Measurements from ENCODE around the gene ORAI3. TPM values are rescaled to one million over a fixed set of nuclear protein-coding genes. Genes with fewer than 3 reads are reported as not detected.

The ORAI3 gene
- polyA plus RNA-seq, 2 of the 4 experiments (the other 2 are of a cell fraction) = 10.5 to 14.1 TPM

DNA sequence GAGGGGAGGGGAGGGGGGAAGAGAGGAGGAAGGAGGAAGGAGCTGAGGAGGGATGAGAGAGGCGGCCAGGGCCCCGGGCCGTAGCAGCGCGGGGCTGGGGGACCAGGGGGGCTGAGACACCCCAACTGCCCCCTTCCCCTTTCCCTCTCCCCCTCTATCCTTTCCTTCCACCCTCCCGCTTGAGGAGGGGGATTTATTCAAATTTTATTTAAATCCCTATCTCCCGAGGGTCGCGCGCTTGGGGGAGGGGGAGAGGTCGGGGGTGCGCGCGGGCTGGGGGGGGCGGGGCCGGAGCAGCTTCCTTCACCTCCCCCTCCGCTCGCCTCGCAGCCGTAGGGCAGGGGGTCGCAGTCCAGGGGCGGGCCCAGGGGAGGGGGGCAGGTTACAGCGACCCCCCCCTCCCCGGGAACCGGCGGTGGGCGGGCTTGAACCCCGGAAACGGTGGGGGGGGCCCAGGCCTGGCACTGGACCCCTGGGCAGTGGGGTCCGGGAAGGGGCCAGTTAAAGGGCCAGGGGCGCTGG, 25.3 kb upstream of the ORAI3 start, which contains the start of gene FBXL19:
TSS of gene FBXL19 (plus strand) at position 19 of the 522 bp plus-strand sequence. CDS start 2,183 bp downstream, outside the sequence.
- peaks cover 15% of the 10 kb centered on the region; the same call in 2 of the 3 replicates for H3K4me1 ChIP-seq
- CTCF ChIA-PET = no interaction called here
- no peak for FAIRE-seq
- ATAC-seq = no peak
- no peaks in the 10 kb centered on the region for H3K9me3 ChIP-seq
- peak within 1 kb of the TSS; percentile 97 for H3K4me2 ChIP-seq
- peak within 1 kb of the TSS; percentile 87 for H3K4me3 ChIP-seq
- peak within 1 kb of the TSS; percentile 99 for H3K27ac ChIP-seq
- TF ChIP-seq HOXA7 (CRISPR knock-in tag; IDR thresholded peaks at IDR 0.05) (no peak), MAX (IDR thresholded peaks at IDR 0.05) (no peak), BHLHE40 (IDR thresholded peaks at IDR 0.05; ENCODE audit: low read depth, low read length) (no peak), CBX2 (IDR thresholded peaks at IDR 0.05; ENCODE audit: borderline replicate concordance, low read depth) (no peak), TFCP2L1 (CRISPR knock-in tag; IDR thresholded peaks at IDR 0.05) (no peak), POLR2A (IDR thresholded peaks at IDR 0.05; ENCODE audit: low read length) (peak; percentile 50)
- 2% methylated on average over 6 of the region's 31 CpGs for WGBS (ENCODE audit: missing lambda C conversion rate)
- POLR2A ChIA-PET = interaction anchor here (0.6 to 1.0 kb wide), 3 partner anchors 17 to 145 kb away, joined by 3 read pairs; no protein-coding TSS in a partner anchor
- no peak for DNase-seq (ENCODE audit: low read depth in 1 of 2, low spot score in 1 of 2)

DNA sequence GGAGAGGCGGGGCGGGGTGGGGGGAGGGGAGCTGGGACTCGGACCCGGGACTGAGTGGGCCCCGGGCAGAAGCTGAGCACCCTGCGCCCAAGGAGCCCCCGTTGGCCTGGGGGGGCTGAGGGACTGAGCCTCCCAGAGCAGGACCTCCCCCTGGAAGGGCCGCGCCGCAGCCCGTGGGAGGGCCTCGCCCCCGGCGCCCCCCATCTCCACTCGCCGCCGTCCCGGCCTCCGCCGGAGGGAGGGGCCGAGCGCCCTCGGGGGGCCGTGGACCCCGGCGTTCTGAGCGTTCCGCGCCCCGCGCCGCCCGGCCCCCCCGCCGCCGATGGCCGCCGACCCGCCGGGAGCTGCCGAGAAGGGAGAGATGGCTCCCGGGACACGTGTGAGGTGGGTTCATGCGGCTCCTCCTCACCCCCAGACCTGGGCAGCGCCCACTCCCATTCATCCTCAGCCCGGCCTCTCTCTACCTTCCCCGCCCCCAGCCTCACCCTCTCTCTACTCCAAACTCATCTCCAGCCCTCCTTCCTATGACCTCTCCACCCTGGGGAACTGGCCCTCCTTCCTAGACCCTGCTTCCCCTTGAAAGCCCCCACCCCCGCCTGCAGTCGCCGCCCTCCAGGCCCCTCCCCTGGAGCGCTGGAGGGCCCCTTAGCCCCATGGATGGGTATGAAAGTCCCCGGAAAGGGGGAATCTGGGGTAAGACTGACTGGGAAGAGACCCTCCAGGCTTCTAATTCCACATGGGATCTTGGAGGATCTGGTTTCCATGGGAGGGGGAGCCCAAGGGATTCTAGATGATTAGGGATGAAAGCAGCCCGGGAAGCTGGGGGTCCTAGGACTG, 24.6 kb upstream of the ORAI3 start:
- CTCF ChIA-PET = interaction anchor here (1.0 to 12.2 kb wide), 3 partner anchors 11 to 80 kb away, joined by 4 to 134 read pairs (median 10); no protein-coding TSS in a partner anchor
- Histone ChIP-seq H3K27ac (peak overlapping the region; percentile 95 to 99), H3K4me1 (peaks cover 15% of the 10 kb centered on the region; the same call in 2 of the 3 replicates), H3K9me3 (no peaks in the 10 kb centered on the region), H3K4me2 (peak overlapping the region; percentile 97), H3K4me3 (peak overlapping the region; percentile 87)
- 24% methylated on average over 7 of the region's 53 CpGs for WGBS (ENCODE audit: missing lambda C conversion rate)
- DNase-seq (ENCODE audit: low read depth in 1 of 2, low spot score in 1 of 2) (no peak), FAIRE-seq (no peak), ATAC-seq (no peak)
- POLR2A ChIA-PET = interaction anchor here (0.6 to 1.0 kb wide), 3 partner anchors 16 to 145 kb away, joined by 3 read pairs; no protein-coding TSS in a partner anchor
- TF ChIP-seq, protein P1, sequence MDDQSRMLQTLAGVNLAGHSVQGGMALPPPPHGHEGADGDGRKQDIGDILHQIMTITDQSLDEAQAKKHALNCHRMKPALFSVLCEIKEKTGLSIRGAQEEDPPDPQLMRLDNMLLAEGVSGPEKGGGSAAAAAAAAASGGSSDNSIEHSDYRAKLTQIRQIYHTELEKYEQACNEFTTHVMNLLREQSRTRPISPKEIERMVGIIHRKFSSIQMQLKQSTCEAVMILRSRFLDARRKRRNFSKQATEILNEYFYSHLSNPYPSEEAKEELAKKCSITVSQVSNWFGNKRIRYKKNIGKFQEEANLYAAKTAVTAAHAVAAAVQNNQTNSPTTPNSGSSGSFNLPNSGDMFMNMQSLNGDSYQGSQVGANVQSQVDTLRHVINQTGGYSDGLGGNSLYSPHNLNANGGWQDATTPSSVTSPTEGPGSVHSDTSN (IDR thresholded peaks at IDR 0.05) = no peak
- TF ChIP-seq ZC3H11A (IDR thresholded peaks at IDR 0.05) (no peak), HEYL (CRISPR knock-in tag; IDR thresholded peaks at IDR 0.05) (no peak), RNF2 (IDR thresholded peaks at IDR 0.05; ENCODE audit: borderline replicate concordance, low read depth) (no peak), RAD21 (conservative IDR thresholded peaks at IDR 0.05 in 1 of 2, IDR thresholded peaks at IDR 0.05 in 1 of 2) (no peak), HOXB13 (CRISPR knock-in tag; IDR thresholded peaks at IDR 0.05; ENCODE audit: low read depth) (no peak), CEBPB (IDR thresholded peaks at IDR 0.05) (no peak), JUN (IDR thresholded peaks at IDR 0.05) (no peak), MAZ (IDR thresholded peaks at IDR 0.05; ENCODE audit: borderline replicate concordance, low read depth, low read length) (no peak), MAFK (IDR thresholded peaks at IDR 0.05; ENCODE audit: partially characterized antibody) (no peak), KDM5A (IDR thresholded peaks at IDR 0.05) (no peak)
- TF ChIP-seq, protein P2, sequence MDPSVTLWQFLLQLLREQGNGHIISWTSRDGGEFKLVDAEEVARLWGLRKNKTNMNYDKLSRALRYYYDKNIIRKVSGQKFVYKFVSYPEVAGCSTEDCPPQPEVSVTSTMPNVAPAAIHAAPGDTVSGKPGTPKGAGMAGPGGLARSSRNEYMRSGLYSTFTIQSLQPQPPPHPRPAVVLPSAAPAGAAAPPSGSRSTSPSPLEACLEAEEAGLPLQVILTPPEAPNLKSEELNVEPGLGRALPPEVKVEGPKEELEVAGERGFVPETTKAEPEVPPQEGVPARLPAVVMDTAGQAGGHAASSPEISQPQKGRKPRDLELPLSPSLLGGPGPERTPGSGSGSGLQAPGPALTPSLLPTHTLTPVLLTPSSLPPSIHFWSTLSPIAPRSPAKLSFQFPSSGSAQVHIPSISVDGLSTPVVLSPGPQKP (IDR thresholded peaks at IDR 0.05; ENCODE audit: low read depth, low read length) = no peak

- H3K9me3 ChIP-seq = no peaks in the 10 kb centered on the region
- ChIA-PET CTCF (interaction anchor here (1.0 to 12.2 kb wide), 4 partner anchors 10 to 81 kb away, joined by 4 to 134 read pairs (median 8); no protein-coding TSS in a partner anchor), POLR2A (no interaction called here)
- H3K4me2 ChIP-seq = peak overlapping the region; percentile 97
- DNase-seq (ENCODE audit: low read depth in 1 of 2, low spot score in 1 of 2) = no peak
- TF ChIP-seq ZFP36 (IDR thresholded peaks at IDR 0.05; ENCODE audit: borderline replicate concordance, partially characterized antibody) (no peak), KDM5A (IDR thresholded peaks at IDR 0.05) (no peak)
- TF ChIP-seq, protein P3, sequence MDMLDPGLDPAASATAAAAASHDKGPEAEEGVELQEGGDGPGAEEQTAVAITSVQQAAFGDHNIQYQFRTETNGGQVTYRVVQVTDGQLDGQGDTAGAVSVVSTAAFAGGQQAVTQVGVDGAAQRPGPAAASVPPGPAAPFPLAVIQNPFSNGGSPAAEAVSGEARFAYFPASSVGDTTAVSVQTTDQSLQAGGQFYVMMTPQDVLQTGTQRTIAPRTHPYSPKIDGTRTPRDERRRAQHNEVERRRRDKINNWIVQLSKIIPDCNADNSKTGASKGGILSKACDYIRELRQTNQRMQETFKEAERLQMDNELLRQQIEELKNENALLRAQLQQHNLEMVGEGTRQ (IDR thresholded peaks at IDR 0.05) = no peak
- WGBS (ENCODE audit: missing lambda C conversion rate) = 79% methylated on average over 11 of the region's 11 CpGs
- no peak for ATAC-seq
- H3K27ac ChIP-seq = peak overlapping the region; percentile 95 to 99; a peak in 5 of 6 replicates
- H3K4me1 ChIP-seq = peaks cover 15% of the 10 kb centered on the region; the same call in 2 of the 3 replicates
- peak overlapping the region; percentile 87 for H3K4me3 ChIP-seq
- FAIRE-seq = no peak
Observed at GRCh38 chr16:30924913-30925631, 23.8 kb upstream of the ORAI3 start.
